Measurements from ENCODE around the gene MAMSTR.
"Not testable (repeated sequence)": the region's sequence is repeated elsewhere in the genome, so short reads cannot be mapped to it uniquely, and the experiment has no call there.

The MAMSTR gene

GRCh38 chr19:48686637-48687036, 32.9 kb downstream of the MAMSTR start:
- not testable (repeated sequence) for DNase-seq (ENCODE audit: low read depth in 2 of 3, low spot score in 2 of 3)

GRCh38 chr19:48686088-48686487, 33.4 kb downstream of the MAMSTR start:
- no peak for DNase-seq (ENCODE audit: low read depth in 2 of 3, low spot score in 2 of 3)

- DNase-seq (ENCODE audit: low read depth in 2 of 3, low spot score in 2 of 3), result no peak
These were observed 33.9 kb downstream of the MAMSTR start for GRCh38 chr19:48685583-48685982.

GRCh38 chr19:48683349-48683748, 36.2 kb downstream of the MAMSTR start:
- no peak for DNase-seq (ENCODE audit: low read depth in 2 of 3, low spot score in 2 of 3)

- DNase-seq (ENCODE audit: low read depth in 2 of 3, low spot score in 2 of 3), result no peak
These were observed 38.4 kb downstream of the MAMSTR start for GRCh38 chr19:48681127-48681470.

GRCh38 chr19:48680436-48681126, 38.9 kb downstream of the MAMSTR start:
- no peak for DNase-seq (ENCODE audit: low read depth in 2 of 3, low spot score in 2 of 3)

- DNase-seq (ENCODE audit: low read depth in 2 of 3, low spot score in 2 of 3), result not testable (repeated sequence)
These were observed 39.5 kb downstream of the MAMSTR start for GRCh38 chr19:48680006-48680405.

- no peak for DNase-seq (ENCODE audit: low read depth in 2 of 3, low spot score in 2 of 3)
These were observed 41.3 kb downstream of the MAMSTR start for GRCh38 chr19:48678201-48678600.

GRCh38 chr19:48676887-48677286, 42.6 kb downstream of the MAMSTR start:
- DNase-seq (ENCODE audit: low read depth in 2 of 3, low spot score in 2 of 3), result no peak

- DNase-seq (ENCODE audit: low read depth in 2 of 3, low spot score in 2 of 3), result no peak
These were observed 43.0 kb downstream of the MAMSTR start for GRCh38 chr19:48676487-48676886.

GRCh38 chr19:48674921-48675824, 44.4 kb downstream of the MAMSTR start:
- DNase-seq (ENCODE audit: low read depth in 2 of 3, low spot score in 2 of 3), result peak; percentile 27 to 58 (median 47)

GRCh38 chr19:48674216-48674809, 45.2 kb downstream of the MAMSTR start:
- DNase-seq (ENCODE audit: low read depth in 2 of 3, low spot score in 2 of 3), result no peak

- DNase-seq (ENCODE audit: low read depth in 2 of 3, low spot score in 2 of 3), result no peak
These were observed 46.0 kb downstream of the MAMSTR start for GRCh38 chr19:48673436-48674100.

- DNase-seq (ENCODE audit: low read depth in 2 of 3, low spot score in 2 of 3), result no peak
These were observed 46.5 kb downstream of the MAMSTR start, which contains the start of gene NTN5 for GRCh38 chr19:48672994-48673393. Gene NTN5 (minus strand): TSS chr19:48673017. CDS start chr19:48670986, 2,031 bp downstream.

GRCh38 chr19:48671446-48671995, 48.0 kb downstream of the MAMSTR start:
- DNase-seq (ENCODE audit: low read depth in 2 of 3, low spot score in 2 of 3), result no peak

- DNase-seq (ENCODE audit: low read depth in 2 of 3, low spot score in 2 of 3), result no peak
These were observed 48.7 kb downstream of the MAMSTR start for GRCh38 chr19:48670699-48671445.

GRCh38 chr19:48669903-48670668, 49.4 kb downstream of the MAMSTR start:
- DNase-seq (ENCODE audit: low read depth in 2 of 3, low spot score in 2 of 3), result no peak

- no peak for DNase-seq (ENCODE audit: low read depth in 2 of 3, low spot score in 2 of 3)
These were observed 50.8 kb downstream of the MAMSTR start for GRCh38 chr19:48668761-48669160.

- no peak for DNase-seq (ENCODE audit: low read depth in 2 of 3, low spot score in 2 of 3)
These were observed 51.2 kb downstream of the MAMSTR start for GRCh38 chr19:48668332-48668731.

- DNase-seq (ENCODE audit: low read depth in 2 of 3, low spot score in 2 of 3), result no peak
These were observed 53.7 kb downstream of the MAMSTR start for GRCh38 chr19:48665786-48666185.

All from activated CD8-positive, alpha-beta memory T cell treated with anti-CD3 and anti-CD28 coated beads for 48 hours (primary cell).